IMR-90 (cell line): ENCODE results near the gene C17orf67. TPM values are rescaled to one million over a fixed set of nuclear protein-coding genes. Genes with fewer than 3 reads are reported as not detected.

Experiments used
- ATAC-seq: fragments of 200-7000 bp; cut with Tn5 transposase; 2 replicates; pipeline ENCODE4 v1.9.1; 2020; ENCODE audit warnings: low read depth, mild to moderate bottlenecking, moderate library complexity
- BruUV-seq: library from RNA; stranded (reverse); fragments of 400-500 nt; replicated peaks from 2 replicates; lab custom pipeline; 2021; lab: Mats Ljungman, UMichigan
- CTCF ChIA-PET: fragments of 300-600 bp; formaldehyde crosslinking; extraction: SDS; loops from one replicate; lab custom pipeline; 2021; ENCODE audit warnings: antibody characterized with exemption; lab: Yijun Ruan, JAX
- POLR2A ChIA-PET: fragments of 300-600 bp; sonication (Branson Sonifier 250); formaldehyde crosslinking; loops from one replicate; lab custom pipeline; 2022; ENCODE audit warnings: antibody characterized with exemption; ENCODE audit not compliant: unreplicated experiment; lab: Charles Lee
- DNase-seq: peaks from one replicate; pipeline ENCODE4 v3.0.0; 2013
- H2AFZ ChIP-seq: replicated peaks from 2 replicates; pipeline ENCODE3; 2013; ENCODE audit warnings: low read length, mild to moderate bottlenecking; ENCODE audit not compliant: poor library complexity
- H2AK5ac ChIP-seq: 2 replicates; pipeline ENCODE4 v1.6.1; 2013; ENCODE audit warnings: low read depth, low read length, inconsistent platforms
- H2AK9ac ChIP-seq: replicated peaks from 2 replicates; pipeline ENCODE3; 2013; ENCODE audit warnings: mild to moderate bottlenecking, low read depth, low read length, moderate library complexity; ENCODE audit not compliant: poor library complexity
- H2BK120ac ChIP-seq: 2 replicates; pipeline ENCODE4 v1.6.1; 2013; ENCODE audit warnings: low read depth, low read length, inconsistent platforms
- H2BK15ac ChIP-seq: 3 replicates; pipeline ENCODE4 v1.6.1; 2013; ENCODE audit warnings: low read depth, low read length, inconsistent platforms
- H2BK20ac ChIP-seq: 2 replicates; pipeline ENCODE4 v1.6.1; 2013; ENCODE audit warnings: low read depth, mild to moderate bottlenecking, inconsistent platforms, low read length, moderate library complexity
- H2BK5ac ChIP-seq: 2 replicates; pipeline ENCODE4 v1.6.1; 2013; ENCODE audit warnings: mild to moderate bottlenecking, low read depth, low read length, inconsistent platforms; ENCODE audit not compliant: poor library complexity, severe bottlenecking
- H3K14ac ChIP-seq: replicated peaks from 2 replicates; pipeline ENCODE4 v1.6.1; 2013; ENCODE audit warnings: low read depth, low read length, inconsistent platforms
- H3K18ac ChIP-seq: 2 replicates; pipeline ENCODE4 v1.6.1; 2013; ENCODE audit warnings: low read depth, low read length, control low read depth
- H3K23ac ChIP-seq: 2 replicates; pipeline ENCODE4 v1.6.1; 2013; ENCODE audit warnings: low read depth, low read length, inconsistent platforms
- H3K27ac ChIP-seq: 2 replicates; pipeline ENCODE4 v1.5.1; 2013; ENCODE audit warnings: mild to moderate bottlenecking, control low read depth, low read length; ENCODE audit not compliant: insufficient read depth
- H3K27me3 ChIP-seq: 2 replicates; pipeline ENCODE4 v1.6.1; 2013; ENCODE audit warnings: low read length; ENCODE audit not compliant: control insufficient read depth, insufficient read depth
- H3K36me3 ChIP-seq: 2 replicates; pipeline ENCODE4 v1.6.1; 2013; ENCODE audit warnings: low read length, mixed read lengths; ENCODE audit not compliant: control insufficient read depth, insufficient read depth
- H3K4ac ChIP-seq: 2 replicates; pipeline ENCODE4 v1.6.1; 2013; ENCODE audit warnings: low read depth, low read length, inconsistent platforms
- H3K4me1 ChIP-seq: 2 replicates; pipeline ENCODE4 v1.6.1; 2013; ENCODE audit warnings: low read length, mixed read lengths; ENCODE audit not compliant: control insufficient read depth, insufficient read depth
- H3K4me2 ChIP-seq: 2 replicates; pipeline ENCODE4 v1.6.1; 2013; ENCODE audit warnings: low read depth, mild to moderate bottlenecking, control low read depth, low read length, moderate library complexity
- H3K4me3 ChIP-seq: 2 replicates; pipeline ENCODE4 v1.5.1; 2013; ENCODE audit warnings: low read depth, mild to moderate bottlenecking, control low read depth, low read length, moderate library complexity; ENCODE audit not compliant: insufficient read depth
- H3K56ac ChIP-seq: 2 replicates; pipeline ENCODE4 v1.6.1; 2013; ENCODE audit warnings: low read length, inconsistent platforms; ENCODE audit not compliant: insufficient read depth; ENCODE audit errors: extremely low read depth
- H3K79me1 ChIP-seq, 2 experiments: 2 replicates each; pipeline ENCODE4 v1.6.1; 2013; ENCODE audit warnings: low read length in 2 of 2, inconsistent platforms in 1 of 2, low read depth in 1 of 2
- H3K9ac ChIP-seq: 2 replicates; pipeline ENCODE4 v1.6.1; 2013; ENCODE audit warnings: low read depth, low read length, control low read depth
- H3K9me1 ChIP-seq: 2 replicates; pipeline ENCODE4 v1.6.1; 2013; ENCODE audit warnings: low read length, inconsistent platforms; ENCODE audit not compliant: insufficient read depth
- H3K9me3 ChIP-seq: 2 replicates; pipeline ENCODE4 v1.6.1; 2013; ENCODE audit warnings: low read length; ENCODE audit not compliant: control insufficient read depth, insufficient read depth
- H4K20me1 ChIP-seq: 2 replicates; pipeline ENCODE4 v1.6.1; 2013; ENCODE audit warnings: low read length, inconsistent platforms; ENCODE audit not compliant: insufficient read depth
- H4K5ac ChIP-seq: 2 replicates; pipeline ENCODE4 v1.6.1; 2013; ENCODE audit warnings: mild to moderate bottlenecking, low read depth, low read length, control low read depth
- H4K8ac ChIP-seq, 2 experiments: 2 replicates each; pipeline ENCODE4 v1.6.1; 2013; ENCODE audit warnings: low read depth in 2 of 2, low read length in 2 of 2, control low read depth in 1 of 2, inconsistent platforms in 1 of 2
- H4K91ac ChIP-seq: 2 replicates; pipeline ENCODE4 v1.6.1; 2013; ENCODE audit warnings: low read depth, low read length, inconsistent platforms; ENCODE audit not compliant: insufficient read depth
- BHLHE40 ChIP-seq: fragments of 150-350 bp; IDR thresholded peaks from 2 replicates; pipeline ENCODE4 v1.6.1; 2016; ENCODE audit warnings: mild to moderate bottlenecking, low read depth, low read length
- MAFK ChIP-seq: IDR thresholded peaks from 2 replicates; pipeline ENCODE4 v1.6.1; 2012; ENCODE audit warnings: low read depth, low read length, improper control_type of control experiment
- MAZ ChIP-seq: IDR thresholded peaks from 2 replicates; pipeline ENCODE4 v1.6.1; 2012; ENCODE audit warnings: low read depth, mild to moderate bottlenecking, low read length, improper control_type of control experiment, moderate library complexity, borderline replicate concordance
- RAD21 ChIP-seq: IDR thresholded peaks from 2 replicates; pipeline ENCODE4 v1.6.1; 2012; ENCODE audit warnings: low read length, improper control_type of control experiment
- RCOR1 ChIP-seq: IDR thresholded peaks from 2 replicates; pipeline ENCODE4 v1.6.1; 2012; ENCODE audit warnings: mild to moderate bottlenecking, low read length, improper control_type of control experiment; ENCODE audit not compliant: insufficient replicate concordance
- RFX5 ChIP-seq: IDR thresholded peaks from 2 replicates; pipeline ENCODE4 v1.8.0; 2012; ENCODE audit warnings: low read depth, mild to moderate bottlenecking, low read length, moderate library complexity
- USF2 ChIP-seq: fragments of 150-350 bp; IDR thresholded peaks from 2 replicates; pipeline ENCODE4 v1.6.1; 2017; ENCODE audit warnings: mild to moderate bottlenecking, antibody characterized with exemption, low read length, low read depth
- WGBS, 2 experiments: methylation state at CpG; one replicate each; pipeline versions ENCODE4 v1.1.5 to v1.1.7; 2013; ENCODE audit warnings: missing lambda C conversion rate in 2 of 2; ENCODE audit not compliant: insufficient read length in 1 of 2; ENCODE audit errors: extremely low coverage in 2 of 2; 5-methylcytosine and 5-hydroxymethylcytosine counted together
- dilution Hi-C: fragments of 300-500 bp; cut with HindIII; formaldehyde crosslinking; loops from one replicate; pipeline ENCODE4 v1.14.3; 2018; ENCODE audit warnings: low sequenced_read_pairs; ENCODE audit not compliant: unreplicated experiment
- in situ Hi-C: fragments of 300-500 bp; cut with MboI; formaldehyde crosslinking; loops from 3 replicates; pipeline ENCODE4 v1.14.3; 2019; ENCODE audit warnings: low sequenced_read_pairs, inconsistent platforms, mixed read lengths
- intact Hi-C: fragments of 100-400 bp; cut with micrococcal nuclease; formaldehyde crosslinking; loops from 2 replicates; pipeline ENCODE4 v1.10.0; 2022
- polyA plus RNA-seq, 3 experiments: library from polyadenylated mRNA; depleted of rRNA; stranded (reverse); fragments of >200 nt; gene quantifications; 2 replicates each; pipeline ENCODE4 v1.2.3, GENCODE V29; 2012; ENCODE audit warnings: low replicate concordance in 1 of 3
- total RNA-seq: library from RNA; depleted of rRNA; stranded (reverse); fragments of >200 nt; gene quantifications from 2 replicates; pipeline ENCODE4 v1.2.3, GENCODE V29; 2012
- TF ChIP-seq, protein P1 (sequence below): conservative IDR thresholded peaks from 2 replicates; pipeline ENCODE4 v1.5.1; 2012; ENCODE audit warnings: mild to moderate bottlenecking, low read depth, low read length, improper control_type of control experiment
- TF ChIP-seq, protein P2 (sequence below): fragments of 150-350 bp; IDR thresholded peaks from 2 replicates; pipeline ENCODE4 v1.6.1; 2016; ENCODE audit warnings: low read depth, mild to moderate bottlenecking, low read length, moderate library complexity, borderline replicate concordance

Gene C17orf67
- total and polyA plus RNA-seq, 2 of the 4 experiments (the other 2 are of a cell fraction), result 0.18 to 1.1 TPM

DNA sequence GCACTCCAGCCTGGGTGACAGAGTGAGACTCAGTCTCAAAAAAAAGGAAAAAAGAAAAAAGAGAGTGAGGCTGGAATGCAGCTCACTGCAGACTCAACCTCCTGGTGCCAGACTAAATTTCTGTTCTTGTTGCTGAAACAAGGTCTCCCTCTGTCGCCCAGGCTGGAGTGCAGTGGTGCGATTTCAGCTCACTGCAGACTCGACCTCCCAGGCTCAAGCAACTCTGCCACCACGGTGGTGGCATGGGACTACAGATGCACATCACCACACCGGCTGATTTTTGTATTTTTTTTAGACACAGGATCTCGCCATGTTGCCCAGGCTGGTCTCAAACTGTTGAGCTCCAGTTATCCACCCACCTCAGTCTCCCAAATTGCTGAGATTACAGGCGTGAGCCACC is 45.6 kb upstream of the C17orf67 start:
- H3K56ac ChIP-seq, result no peak overlapping the region
- ATAC-seq (no peak), DNase-seq (no peak)
- no peak overlapping the region for H3K14ac ChIP-seq
- H3K4me1 ChIP-seq, result no peaks in the 10 kb centered on the region
- intact Hi-C loops, result no loop called here
- no peaks in the 10 kb centered on the region for H3K79me1 ChIP-seq
- no peak overlapping the region for H2AK5ac ChIP-seq
- no peak overlapping the region for H4K5ac ChIP-seq
- H4K20me1 ChIP-seq, result no peaks in the 10 kb centered on the region
- ChIA-PET CTCF (no interaction called here), POLR2A (no interaction called here)
- H3K18ac ChIP-seq, result no peak overlapping the region
- no peak overlapping the region for H2AFZ ChIP-seq
- H3K9me3 ChIP-seq, result no peaks in the 10 kb centered on the region
- in situ Hi-C loops, result no loop called here
- H3K4ac ChIP-seq, result no peak overlapping the region
- no peak overlapping the region for H2BK120ac ChIP-seq
- no peak overlapping the region for H3K23ac ChIP-seq
- H2AK9ac ChIP-seq, result no peak overlapping the region
- no peak overlapping the region for H4K91ac ChIP-seq
- no peak overlapping the region for H4K8ac ChIP-seq
- no peak overlapping the region for H3K4me2 ChIP-seq
- WGBS, 2 experiments, result 96% methylated on average over 4 of the region's 7 CpGs; no CpG with 5 or more reads in 1 of the 2 experiments
- no peak overlapping the region for H2BK15ac ChIP-seq
- H3K4me3 ChIP-seq, result no peak overlapping the region
- no peaks in the 10 kb centered on the region for H3K27me3 ChIP-seq
- H2BK20ac ChIP-seq, result no peak overlapping the region
- H3K36me3 ChIP-seq, result no peaks in the 10 kb centered on the region
- H2BK5ac ChIP-seq, result no peak overlapping the region
- TF ChIP-seq USF2 (no peak), MAZ (no peak), RAD21 (no peak), BHLHE40 (no peak), RFX5 (no peak), RCOR1 (no peak), MAFK (no peak)
- TF ChIP-seq, protein P1, sequence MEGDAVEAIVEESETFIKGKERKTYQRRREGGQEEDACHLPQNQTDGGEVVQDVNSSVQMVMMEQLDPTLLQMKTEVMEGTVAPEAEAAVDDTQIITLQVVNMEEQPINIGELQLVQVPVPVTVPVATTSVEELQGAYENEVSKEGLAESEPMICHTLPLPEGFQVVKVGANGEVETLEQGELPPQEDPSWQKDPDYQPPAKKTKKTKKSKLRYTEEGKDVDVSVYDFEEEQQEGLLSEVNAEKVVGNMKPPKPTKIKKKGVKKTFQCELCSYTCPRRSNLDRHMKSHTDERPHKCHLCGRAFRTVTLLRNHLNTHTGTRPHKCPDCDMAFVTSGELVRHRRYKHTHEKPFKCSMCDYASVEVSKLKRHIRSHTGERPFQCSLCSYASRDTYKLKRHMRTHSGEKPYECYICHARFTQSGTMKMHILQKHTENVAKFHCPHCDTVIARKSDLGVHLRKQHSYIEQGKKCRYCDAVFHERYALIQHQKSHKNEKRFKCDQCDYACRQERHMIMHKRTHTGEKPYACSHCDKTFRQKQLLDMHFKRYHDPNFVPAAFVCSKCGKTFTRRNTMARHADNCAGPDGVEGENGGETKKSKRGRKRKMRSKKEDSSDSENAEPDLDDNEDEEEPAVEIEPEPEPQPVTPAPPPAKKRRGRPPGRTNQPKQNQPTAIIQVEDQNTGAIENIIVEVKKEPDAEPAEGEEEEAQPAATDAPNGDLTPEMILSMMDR, result no peak
- TF ChIP-seq, protein P2, sequence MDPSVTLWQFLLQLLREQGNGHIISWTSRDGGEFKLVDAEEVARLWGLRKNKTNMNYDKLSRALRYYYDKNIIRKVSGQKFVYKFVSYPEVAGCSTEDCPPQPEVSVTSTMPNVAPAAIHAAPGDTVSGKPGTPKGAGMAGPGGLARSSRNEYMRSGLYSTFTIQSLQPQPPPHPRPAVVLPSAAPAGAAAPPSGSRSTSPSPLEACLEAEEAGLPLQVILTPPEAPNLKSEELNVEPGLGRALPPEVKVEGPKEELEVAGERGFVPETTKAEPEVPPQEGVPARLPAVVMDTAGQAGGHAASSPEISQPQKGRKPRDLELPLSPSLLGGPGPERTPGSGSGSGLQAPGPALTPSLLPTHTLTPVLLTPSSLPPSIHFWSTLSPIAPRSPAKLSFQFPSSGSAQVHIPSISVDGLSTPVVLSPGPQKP, result no peak
- BruUV-seq, result no TSS peak
- no peak overlapping the region for H3K27ac ChIP-seq
- dilution Hi-C loops, result no loop called here
- H3K9me1 ChIP-seq, result peaks cover 5% of the 10 kb centered on the region; the same call in 1 of the 2 replicates
- no peak overlapping the region for H3K9ac ChIP-seq
